22Rv1 (cell line): ENCODE measurements around the gene FADS3.

Experiments
- H3K27ac ChIP-seq: fragments of 450-650 bp; 2 replicates; pipeline ENCODE4 v1.5.1; 2017
- ZFX ChIP-seq: fragments of 450-650 bp; IDR thresholded peaks from 2 replicates; pipeline ENCODE4 v1.6.1; 2017; ENCODE audit warnings: antibody characterized with exemption, borderline replicate concordance
- TF ChIP-seq, protein P1 (sequence below): fragments of 450-650 bp; IDR thresholded peaks from 2 replicates; pipeline ENCODE4 v1.5.1; 2017; ENCODE audit warnings: mild to moderate bottlenecking

The FADS3 gene

GRCh38 chr11:61896665-61897386 is 5.5 kb upstream of the FADS3 start:
- no peak overlapping the region for H3K27ac ChIP-seq
- TF ChIP-seq ZFX = no peak
- TF ChIP-seq, protein P1, sequence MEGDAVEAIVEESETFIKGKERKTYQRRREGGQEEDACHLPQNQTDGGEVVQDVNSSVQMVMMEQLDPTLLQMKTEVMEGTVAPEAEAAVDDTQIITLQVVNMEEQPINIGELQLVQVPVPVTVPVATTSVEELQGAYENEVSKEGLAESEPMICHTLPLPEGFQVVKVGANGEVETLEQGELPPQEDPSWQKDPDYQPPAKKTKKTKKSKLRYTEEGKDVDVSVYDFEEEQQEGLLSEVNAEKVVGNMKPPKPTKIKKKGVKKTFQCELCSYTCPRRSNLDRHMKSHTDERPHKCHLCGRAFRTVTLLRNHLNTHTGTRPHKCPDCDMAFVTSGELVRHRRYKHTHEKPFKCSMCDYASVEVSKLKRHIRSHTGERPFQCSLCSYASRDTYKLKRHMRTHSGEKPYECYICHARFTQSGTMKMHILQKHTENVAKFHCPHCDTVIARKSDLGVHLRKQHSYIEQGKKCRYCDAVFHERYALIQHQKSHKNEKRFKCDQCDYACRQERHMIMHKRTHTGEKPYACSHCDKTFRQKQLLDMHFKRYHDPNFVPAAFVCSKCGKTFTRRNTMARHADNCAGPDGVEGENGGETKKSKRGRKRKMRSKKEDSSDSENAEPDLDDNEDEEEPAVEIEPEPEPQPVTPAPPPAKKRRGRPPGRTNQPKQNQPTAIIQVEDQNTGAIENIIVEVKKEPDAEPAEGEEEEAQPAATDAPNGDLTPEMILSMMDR = no peak

DNA sequence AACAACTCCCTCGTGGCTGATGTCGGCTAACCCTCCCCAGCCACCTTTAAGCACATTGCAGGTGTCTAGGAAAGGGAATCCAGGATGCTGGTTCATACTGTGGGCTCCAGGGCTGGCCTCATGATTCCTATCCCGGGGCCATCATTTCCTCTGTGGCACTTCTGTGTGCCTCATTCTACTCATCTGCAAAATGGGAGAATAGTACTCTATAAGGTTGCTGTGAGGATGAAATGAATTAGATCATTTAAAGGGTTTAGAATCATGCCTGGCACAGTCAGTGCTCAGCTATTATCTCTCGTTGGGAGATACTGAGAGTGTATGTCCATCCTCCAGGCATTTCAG is 4.3 kb upstream of the FADS3 start:
- H3K27ac ChIP-seq = no peak overlapping the region

GRCh38 chr11:61895046-61895717 is 3.8 kb upstream of the FADS3 start:
- no peak overlapping the region for H3K27ac ChIP-seq

More for the DNA sequence above, 4.3 kb upstream of the FADS3 start:
- no peak for TF ChIP-seq ZFX
- TF ChIP-seq, protein P1 = no peak

GRCh38 chr11:61893981-61894380 is 2.6 kb upstream of the FADS3 start:
- H3K27ac ChIP-seq = no peak overlapping the region
- TF ChIP-seq ZFX = no peak
- TF ChIP-seq, protein P1 = no peak

More at GRCh38 chr11:61895046-61895717, 3.8 kb upstream of the FADS3 start:
- no peak for TF ChIP-seq ZFX
- TF ChIP-seq, protein P1 = no peak

DNA sequence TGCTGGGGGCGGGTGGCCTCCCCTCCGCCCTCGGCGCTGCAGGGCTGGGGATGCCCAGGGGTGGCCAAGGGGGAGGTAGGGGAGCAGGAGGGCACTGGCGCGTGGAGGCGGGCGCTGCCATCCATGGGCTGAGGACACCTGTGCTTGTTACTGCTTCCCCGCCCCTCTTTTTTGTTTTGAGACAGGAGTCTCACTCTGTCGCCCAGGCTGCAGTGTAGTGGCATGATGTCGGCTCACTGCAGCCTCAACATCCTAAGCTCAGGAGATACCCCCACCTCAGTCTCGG is 683 bp upstream of the FADS3 start:
- no peak for TF ChIP-seq ZFX
- TF ChIP-seq, protein P1 = no peak
- H3K27ac ChIP-seq = peak overlapping the region; percentile 66

- H3K27ac ChIP-seq = peak overlapping the region; percentile 66
- TF ChIP-seq ZFX = no peak
- TF ChIP-seq, protein P1 = peak; percentile 36
Observed at GRCh38 chr11:61890529-61891330, 615 bp downstream of the FADS3 start.
